Stimulated activated CD4-positive, alpha-beta T cell treated with anti-CD3 and anti-CD28 coated beads, Interleukin-12 subunit alpha, Interleukin-12 subunit beta, amount 100 ng/mL, for 24 hours (primary cell): ENCODE measurements around the gene ESRRG.
"Not testable (repeated sequence)": the region's sequence is repeated elsewhere in the genome, so short reads cannot be mapped to it uniquely, and the experiment has no call there.

Experiments
- DNase-seq, 2 experiments: peaks; one replicate each; pipeline ENCODE4 v3.0.0-alpha.2; 2020; ENCODE audit warnings: low read depth in 2 of 2

Gene ESRRG

DNA sequence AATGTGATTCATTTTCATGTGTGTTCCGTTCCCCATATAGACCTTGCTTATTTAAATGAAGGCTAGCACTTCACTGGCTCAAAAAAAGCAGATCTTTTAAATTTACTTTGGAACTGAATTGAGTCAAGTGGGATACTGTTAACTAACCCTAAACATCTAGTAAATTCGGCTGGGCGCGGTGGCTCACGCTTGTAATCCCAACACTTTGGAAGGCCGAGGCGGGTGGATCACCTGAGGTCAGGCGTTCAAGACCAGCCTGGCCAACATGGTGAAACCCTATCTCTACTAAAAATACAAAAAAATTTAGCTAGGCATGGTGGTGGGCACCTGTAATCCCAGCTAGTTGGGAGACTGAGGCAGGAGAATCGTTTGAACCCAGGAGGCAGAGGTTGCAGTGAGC is 19.2 kb downstream of the ESRRG start:
- not testable (repeated sequence) for DNase-seq

- no peak for DNase-seq
Observed at GRCh38 chr1:216702170-216702569, 21.1 kb downstream of the ESRRG start.

- no peak for DNase-seq
Observed at GRCh38 chr1:216700779-216701178, 22.4 kb downstream of the ESRRG start.

GRCh38 chr1:216691710-216692109 is 31.5 kb downstream of the ESRRG start:
- no peak for DNase-seq

DNA sequence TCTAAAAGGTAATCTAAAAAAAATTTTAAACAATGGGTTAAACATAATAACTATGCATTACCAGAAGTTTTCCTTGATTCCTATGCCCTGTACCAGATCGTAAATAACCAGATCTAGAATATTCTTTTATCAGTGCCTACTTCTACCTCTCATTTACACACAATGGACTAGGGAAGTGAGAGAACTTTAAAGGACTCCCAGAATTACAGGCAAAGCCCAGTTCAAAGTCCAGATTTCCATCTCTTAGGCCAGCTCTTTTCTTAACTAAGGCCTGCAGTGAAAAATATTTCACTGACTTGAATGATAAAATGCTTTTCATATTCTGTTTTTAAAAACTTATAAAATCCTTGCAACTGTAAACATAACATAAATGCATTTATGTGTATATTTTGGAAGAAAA is 32.6 kb downstream of the ESRRG start:
- no peak for DNase-seq

GRCh38 chr1:216688127-216688657 is 35.0 kb downstream of the ESRRG start:
- no peak for DNase-seq

DNA sequence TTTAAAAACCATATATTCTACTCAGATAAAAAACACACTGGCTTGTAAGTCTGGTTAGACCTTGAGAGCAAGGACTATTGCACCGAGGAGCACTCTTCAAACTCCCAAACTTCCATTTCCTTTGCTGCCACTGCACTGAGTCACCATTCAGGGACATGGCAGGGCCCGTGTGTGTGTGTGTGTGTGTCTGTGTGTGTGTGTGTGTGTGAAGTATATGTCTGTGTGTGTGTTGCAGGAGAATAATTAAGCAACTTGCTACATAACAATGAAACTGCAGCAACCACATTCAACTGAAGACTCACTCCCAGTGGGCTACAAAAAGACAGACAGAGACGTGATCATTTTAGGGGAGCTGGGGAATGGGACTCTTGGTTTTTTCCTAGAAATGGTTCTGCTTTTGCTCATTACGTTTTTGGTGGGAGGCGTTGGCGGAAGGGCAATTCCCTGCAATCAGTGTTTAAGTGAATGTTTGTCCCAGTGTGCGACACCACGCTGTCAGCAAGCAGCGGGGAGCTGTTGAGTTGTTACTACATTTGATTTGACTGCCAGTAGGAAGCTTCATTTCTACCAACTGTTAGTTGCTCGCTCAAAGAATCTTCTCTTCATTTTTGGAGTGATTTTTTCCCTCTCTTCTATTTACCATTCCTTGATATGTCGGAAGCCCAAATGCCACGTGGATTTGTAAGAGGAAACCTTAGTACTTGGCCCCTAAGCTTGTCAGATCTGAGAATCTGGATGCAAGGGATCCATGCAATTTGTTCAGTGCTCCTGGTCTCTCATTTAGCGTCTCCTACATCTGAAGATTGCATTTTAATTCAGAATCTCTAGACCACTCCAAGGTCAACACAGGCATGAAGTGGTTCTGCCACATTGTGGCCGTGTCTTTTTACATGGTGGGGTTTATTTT is 36.1 kb downstream of the ESRRG start:
- no peak for DNase-seq

DNA sequence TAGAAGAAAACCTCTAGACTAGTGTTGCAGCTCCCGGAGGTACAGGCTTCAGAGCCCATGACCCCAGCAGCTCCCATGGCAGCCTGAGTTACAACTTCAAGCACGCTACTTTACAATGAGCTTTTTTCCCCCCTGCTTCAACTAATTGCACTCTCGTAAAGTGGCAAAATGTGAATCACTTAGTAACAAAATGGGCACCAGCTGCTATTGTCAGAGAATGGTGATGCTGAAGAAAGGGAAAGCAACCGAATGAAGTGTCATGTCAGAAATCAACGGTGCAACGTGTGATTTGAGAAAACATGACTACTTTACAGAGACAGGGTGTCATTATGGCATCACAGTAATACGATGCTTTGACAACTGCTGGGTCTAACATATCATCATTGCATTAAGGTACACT is 40.5 kb downstream of the ESRRG start:
- DNase-seq, result no peak

DNA sequence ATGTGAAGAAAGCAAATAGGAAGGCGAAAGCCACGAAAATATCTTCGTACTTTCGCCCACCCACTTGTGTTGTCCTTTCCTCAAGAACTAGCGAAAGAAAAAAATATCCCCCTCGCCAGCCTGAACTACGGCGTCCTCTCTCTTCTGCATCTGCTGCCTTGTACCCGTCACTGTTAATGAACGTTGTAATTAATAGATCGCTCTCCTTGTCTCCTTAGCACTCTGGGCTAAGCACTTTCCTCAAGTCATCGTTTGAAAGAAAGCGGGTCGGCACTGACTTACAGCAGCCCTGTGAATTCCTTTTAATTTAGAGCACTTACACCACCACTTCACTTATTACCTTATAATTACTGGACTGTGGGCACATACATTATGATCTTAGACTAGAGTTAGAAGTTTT is 44.1 kb downstream of the ESRRG start:
- DNase-seq, result no peak

GRCh38 chr1:216670118-216670883 is 52.9 kb downstream of the ESRRG start:
- DNase-seq, result no peak

GRCh38 chr1:216666441-216666840 is 56.8 kb downstream of the ESRRG start:
- no peak for DNase-seq

- DNase-seq, result no peak
Observed at GRCh38 chr1:216665856-216666255, 57.4 kb downstream of the ESRRG start.

GRCh38 chr1:216665406-216665805 is 57.8 kb downstream of the ESRRG start:
- no peak for DNase-seq

GRCh38 chr1:216662681-216663080 is 60.5 kb downstream of the ESRRG start:
- DNase-seq, result no peak

GRCh38 chr1:216660561-216660960 is 62.7 kb downstream of the ESRRG start:
- DNase-seq, result no peak

- no peak for DNase-seq
Observed at GRCh38 chr1:216653001-216653400, 70.2 kb downstream of the ESRRG start.

GRCh38 chr1:216651826-216652418 is 71.3 kb downstream of the ESRRG start:
- DNase-seq, result no peak

DNA sequence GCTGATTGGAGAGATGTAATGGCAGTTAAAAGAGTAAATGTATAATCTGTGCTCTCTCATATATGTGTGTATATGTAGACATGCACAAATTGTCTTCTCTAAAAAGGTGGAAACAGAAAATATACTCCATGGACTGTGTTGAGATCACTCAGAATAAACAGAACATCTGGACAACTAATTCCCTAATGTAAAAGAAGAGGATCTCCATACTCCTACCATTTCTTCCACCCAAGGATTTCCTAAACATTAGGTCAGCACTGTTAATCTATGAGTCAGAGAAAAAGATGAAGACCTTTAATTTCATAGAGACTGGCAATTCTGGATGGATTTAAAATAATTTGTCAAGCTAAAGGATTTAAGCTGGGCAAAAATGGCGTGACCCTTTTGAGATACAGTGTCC is 80.1 kb downstream of the ESRRG start:
- DNase-seq, result no peak

DNA sequence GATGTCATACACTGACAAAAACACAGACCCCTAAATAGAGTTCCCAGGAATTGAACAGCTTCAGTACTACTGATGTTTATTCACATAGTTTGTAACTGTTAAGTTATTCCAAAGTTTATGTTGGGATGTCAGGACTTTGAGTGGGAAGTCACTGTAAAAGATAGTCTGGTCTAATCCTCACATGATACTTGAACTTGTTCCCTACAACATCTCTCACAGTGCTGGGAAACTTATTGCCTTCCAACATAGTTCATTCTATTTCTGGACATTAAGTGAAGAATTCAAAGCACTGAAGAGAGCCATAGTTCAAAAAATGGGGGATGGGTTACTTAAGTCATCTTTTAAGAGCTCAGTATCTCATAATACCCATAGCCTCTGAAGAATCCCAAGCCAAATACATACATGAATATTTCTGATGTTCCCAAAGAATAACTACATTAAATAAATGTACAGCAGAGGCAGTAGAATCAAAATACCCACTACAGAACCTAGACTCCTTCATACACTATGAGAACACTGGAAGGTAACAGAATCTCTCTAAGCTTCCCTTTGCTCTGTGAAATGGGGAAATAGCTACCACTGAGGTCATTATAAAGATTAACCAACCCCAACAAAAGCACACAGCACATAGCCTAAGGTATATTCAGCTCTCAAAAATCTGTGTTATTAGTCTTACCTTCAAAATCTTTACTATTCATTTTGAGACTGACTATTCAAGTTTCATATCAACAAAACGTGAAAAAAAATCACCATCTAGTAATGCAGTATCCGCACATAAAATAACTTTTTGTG is 81.4 kb downstream of the ESRRG start:
- no peak for DNase-seq

DNA sequence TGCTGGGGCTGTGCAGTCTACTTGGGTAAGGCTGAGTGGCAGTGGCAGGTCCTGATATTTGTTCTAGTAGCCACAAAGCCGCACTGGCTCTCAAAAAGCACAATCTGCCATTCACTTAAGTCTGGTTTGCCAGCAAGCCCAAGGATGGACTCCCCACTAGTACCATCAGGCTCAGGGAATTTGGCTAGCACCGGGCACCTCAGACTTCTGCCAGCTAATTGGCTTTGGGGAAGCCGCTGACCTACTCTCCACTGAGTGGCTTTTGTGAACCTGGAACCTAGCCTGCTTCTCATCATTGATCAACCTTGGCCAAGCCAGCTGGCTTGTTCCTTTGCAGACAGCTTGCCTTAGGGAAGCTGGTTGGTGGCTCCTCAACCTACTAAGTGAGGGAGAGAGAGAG is 83.1 kb downstream of the ESRRG start:
- no peak for DNase-seq

- DNase-seq, result no peak
Observed at GRCh38 chr1:216632980-216633379, 90.2 kb downstream of the ESRRG start.

DNA sequence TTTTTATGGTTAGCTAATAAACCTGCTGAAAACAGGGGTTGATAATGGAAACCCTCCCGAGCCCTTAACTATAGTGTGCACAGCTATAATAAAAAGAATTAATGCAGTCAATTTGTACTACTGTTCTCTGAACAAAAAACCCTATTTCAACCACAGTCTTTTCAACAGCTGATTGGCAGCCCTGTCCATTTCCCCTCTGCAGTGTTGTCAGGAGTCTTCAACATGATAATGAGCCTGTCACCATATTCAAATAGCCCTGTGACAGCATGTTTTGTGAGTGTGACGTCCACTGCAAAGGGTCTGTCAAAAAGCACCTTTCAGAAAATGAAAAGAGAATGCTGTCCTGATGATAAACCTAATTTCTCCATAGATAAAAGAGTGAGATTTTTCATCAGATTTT is 92.7 kb downstream of the ESRRG start:
- no peak for DNase-seq
